ENCODE data around the gene RNASE4.
"Not testable (repeated sequence)": the region's sequence is repeated elsewhere in the genome, so short reads cannot be mapped to it uniquely, and the experiment has no call there.

RNASE4 gene

DNA sequence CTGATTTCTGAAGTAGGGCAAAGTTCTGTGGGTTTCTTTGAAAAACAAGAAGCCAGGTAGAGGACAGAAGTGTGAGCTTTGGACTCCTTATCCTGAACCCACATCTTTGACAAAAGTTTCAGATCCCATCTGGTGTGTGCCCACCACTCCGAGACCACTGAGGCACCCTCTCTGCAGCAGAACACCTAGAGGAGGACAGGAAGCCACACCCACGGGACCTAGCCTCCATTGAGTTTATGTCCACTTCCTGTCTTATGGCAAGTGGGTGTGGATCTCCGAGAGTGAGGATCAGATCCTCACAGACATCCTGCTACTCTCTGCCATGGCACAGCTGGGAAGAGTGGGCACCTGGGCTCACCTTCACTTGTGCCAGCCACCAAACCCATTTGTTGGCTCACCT lies 26.1 kb upstream of the RNASE4 start:
- Histone ChIP-seq H3K9ac (ENCODE audit: low read length) (no peak overlapping the region), H3K4me3 (ENCODE audit: low read length) (no peak overlapping the region), H3K4me1 (ENCODE audit: control insufficient read depth, insufficient read depth, low read length) (peaks cover under 1% of the 10 kb centered on the region), H3K36me3 (ENCODE audit: control insufficient read depth, insufficient read depth, low read length, severe bottlenecking) (no peaks in the 10 kb centered on the region), H3K27me3 (replicated peaks; ENCODE audit: control insufficient read depth, insufficient read depth, low read length) (peaks cover 74% of the 10 kb centered on the region), H3K9me3 (ENCODE audit: control insufficient read depth, low read length) (no peaks in the 10 kb centered on the region)
- DNase-seq (ENCODE audit: low read depth), result no peak

GRCh38 chr14:20659336-20659735 lies 25.0 kb upstream of the RNASE4 start:
- no peaks in the 10 kb centered on the region for H3K9me3 ChIP-seq (ENCODE audit: control insufficient read depth, low read length)
- no peak for DNase-seq (ENCODE audit: low read depth)
- H3K4me1 ChIP-seq (ENCODE audit: control insufficient read depth, insufficient read depth, low read length), result peaks cover 5% of the 10 kb centered on the region
- no peaks in the 10 kb centered on the region for H3K36me3 ChIP-seq (ENCODE audit: control insufficient read depth, insufficient read depth, low read length, severe bottlenecking)
- peaks cover 77% of the 10 kb centered on the region for H3K27me3 ChIP-seq (replicated peaks; ENCODE audit: control insufficient read depth, insufficient read depth, low read length)
- H3K4me3 ChIP-seq (ENCODE audit: low read length), result no peak overlapping the region
- H3K9ac ChIP-seq (ENCODE audit: low read length), result no peak overlapping the region

GRCh38 chr14:20659813-20660395 lies 24.5 kb upstream of the RNASE4 start:
- no peak overlapping the region for H3K9ac ChIP-seq (ENCODE audit: low read length)
- no peak for DNase-seq (ENCODE audit: low read depth)
- peaks cover 5% of the 10 kb centered on the region for H3K4me1 ChIP-seq (ENCODE audit: control insufficient read depth, insufficient read depth, low read length)
- no peaks in the 10 kb centered on the region for H3K36me3 ChIP-seq (ENCODE audit: control insufficient read depth, insufficient read depth, low read length, severe bottlenecking)
- H3K9me3 ChIP-seq (ENCODE audit: control insufficient read depth, low read length), result no peaks in the 10 kb centered on the region
- H3K27me3 ChIP-seq (replicated peaks; ENCODE audit: control insufficient read depth, insufficient read depth, low read length), result peaks cover 79% of the 10 kb centered on the region
- H3K4me3 ChIP-seq (ENCODE audit: low read length), result no peak overlapping the region

- no peaks in the 10 kb centered on the region for H3K9me3 ChIP-seq (ENCODE audit: control insufficient read depth, low read length)
- H3K27me3 ChIP-seq (replicated peaks; ENCODE audit: control insufficient read depth, insufficient read depth, low read length), result peaks cover 69% of the 10 kb centered on the region
- H3K4me1 ChIP-seq (ENCODE audit: control insufficient read depth, insufficient read depth, low read length), result peaks cover 5% of the 10 kb centered on the region
- no peak overlapping the region for H3K9ac ChIP-seq (ENCODE audit: low read length)
- H3K36me3 ChIP-seq (ENCODE audit: control insufficient read depth, insufficient read depth, low read length, severe bottlenecking), result no peaks in the 10 kb centered on the region
- no peak for DNase-seq (ENCODE audit: low read depth)
- no peak overlapping the region for H3K4me3 ChIP-seq (ENCODE audit: low read length)
These were observed 23.2 kb upstream of the RNASE4 start for GRCh38 chr14:20661197-20661596.

DNA sequence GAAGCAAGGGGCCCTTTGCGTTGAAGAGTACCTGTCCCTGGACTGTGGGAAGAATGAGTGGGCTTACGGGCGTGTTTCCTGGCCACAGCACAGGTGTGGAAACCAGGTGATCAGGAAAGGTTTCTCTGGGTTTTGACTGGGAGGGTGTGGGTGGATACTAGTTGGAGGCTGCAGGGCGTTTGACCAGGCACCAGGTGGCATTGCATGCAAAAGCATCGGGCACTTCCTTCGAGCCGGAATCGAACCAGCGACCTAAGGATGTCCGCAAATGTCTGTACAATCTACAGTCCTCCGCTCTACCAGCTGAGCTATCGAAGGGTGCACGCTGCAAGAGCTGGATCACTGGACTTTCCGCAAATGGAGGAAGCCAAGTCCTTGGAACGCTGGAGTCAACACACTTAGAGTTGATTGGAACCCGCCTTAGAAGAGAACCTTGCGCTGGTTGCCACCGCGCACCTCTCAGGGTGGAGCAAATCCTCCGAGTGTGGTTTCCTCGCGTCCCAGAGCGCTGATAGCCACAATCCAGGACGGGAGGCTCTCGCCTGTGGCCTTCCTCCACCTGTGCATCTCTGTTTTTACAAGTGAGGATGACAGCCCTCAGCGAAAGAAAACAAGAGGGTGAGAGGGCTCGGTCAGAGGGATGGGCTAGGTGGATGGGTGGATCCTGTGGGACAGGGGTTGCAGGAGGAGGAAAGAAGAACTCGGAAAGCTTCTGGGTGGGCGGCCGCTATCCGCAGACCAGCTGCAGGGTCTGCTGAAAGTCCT lies 21.2 kb upstream of the RNASE4 start:
- no peaks in the 10 kb centered on the region for H3K36me3 ChIP-seq (ENCODE audit: control insufficient read depth, insufficient read depth, low read length, severe bottlenecking)
- H3K9me3 ChIP-seq (ENCODE audit: control insufficient read depth, low read length), result no peaks in the 10 kb centered on the region
- no peak overlapping the region for H3K9ac ChIP-seq (ENCODE audit: low read length)
- H3K27me3 ChIP-seq (replicated peaks; ENCODE audit: control insufficient read depth, insufficient read depth, low read length), result peaks cover 62% of the 10 kb centered on the region
- peak; percentile 33 for DNase-seq (ENCODE audit: low read depth)
- H3K4me3 ChIP-seq (ENCODE audit: low read length), result peak overlapping the region; percentile 45
- H3K4me1 ChIP-seq (ENCODE audit: control insufficient read depth, insufficient read depth, low read length), result peaks cover 5% of the 10 kb centered on the region

GRCh38 chr14:20666400-20666961 lies 17.9 kb upstream of the RNASE4 start:
- peaks cover 43% of the 10 kb centered on the region for H3K27me3 ChIP-seq (replicated peaks; ENCODE audit: control insufficient read depth, insufficient read depth, low read length)
- H3K9ac ChIP-seq (ENCODE audit: low read length); H3K36me3 ChIP-seq (ENCODE audit: control insufficient read depth, insufficient read depth, low read length, severe bottlenecking); H3K4me3 ChIP-seq (ENCODE audit: low read length); DNase-seq (ENCODE audit: low read depth); H3K4me1 ChIP-seq (ENCODE audit: control insufficient read depth, insufficient read depth, low read length); H3K9me3 ChIP-seq (ENCODE audit: control insufficient read depth, low read length): not testable (repeated sequence)

DNA sequence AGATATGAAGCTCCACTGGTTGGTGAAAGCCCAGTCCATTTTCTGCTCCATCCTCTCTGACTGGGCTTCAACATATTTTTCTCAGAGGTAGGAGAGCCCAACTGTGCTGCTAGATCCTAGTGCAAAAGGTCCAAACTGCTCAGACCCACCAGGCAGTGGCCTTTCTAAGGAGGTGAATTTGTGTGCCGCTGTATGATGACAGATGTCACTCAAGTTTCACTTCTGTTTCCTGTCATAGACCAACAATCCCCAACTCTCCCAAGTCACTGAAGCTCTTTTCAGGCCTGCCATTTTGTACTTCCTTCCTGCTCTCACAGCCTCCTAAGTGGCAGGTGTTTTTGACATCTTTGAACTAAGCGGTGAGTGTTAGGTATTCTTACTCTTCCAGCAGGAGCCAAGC lies 16.4 kb upstream of the RNASE4 start:
- H3K4me3 ChIP-seq (ENCODE audit: low read length), result no peak overlapping the region
- peaks cover 45% of the 10 kb centered on the region for H3K27me3 ChIP-seq (replicated peaks; ENCODE audit: control insufficient read depth, insufficient read depth, low read length)
- H3K9me3 ChIP-seq (ENCODE audit: control insufficient read depth, low read length), result no peaks in the 10 kb centered on the region
- no peak overlapping the region for H3K9ac ChIP-seq (ENCODE audit: low read length)
- no peak for DNase-seq (ENCODE audit: low read depth)
- peaks cover 5% of the 10 kb centered on the region for H3K4me1 ChIP-seq (ENCODE audit: control insufficient read depth, insufficient read depth, low read length)
- no peaks in the 10 kb centered on the region for H3K36me3 ChIP-seq (ENCODE audit: control insufficient read depth, insufficient read depth, low read length, severe bottlenecking)

DNA sequence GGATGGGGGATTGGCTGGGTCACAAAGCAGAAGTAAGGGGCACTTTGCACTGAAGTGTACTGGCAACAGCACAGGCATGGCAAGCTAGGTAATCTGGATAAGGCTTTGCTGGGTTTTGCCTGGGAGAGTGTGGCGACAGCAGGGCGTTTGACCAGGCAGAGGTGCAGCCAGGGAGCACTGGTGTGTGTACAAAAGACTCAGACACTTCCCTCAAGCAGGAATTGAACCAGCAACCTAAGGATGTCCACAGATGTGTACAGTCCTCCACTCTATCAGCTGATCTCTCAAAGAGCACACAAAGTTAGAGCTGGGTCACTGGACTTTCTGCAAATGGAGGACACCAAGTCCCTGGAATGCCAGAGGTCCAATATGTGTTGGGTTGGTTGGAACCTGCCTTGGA lies 15.4 kb upstream of the RNASE4 start:
- DNase-seq (ENCODE audit: low read depth), result no peak
- H3K4me3 ChIP-seq (ENCODE audit: low read length), result no peak overlapping the region
- H3K36me3 ChIP-seq (ENCODE audit: control insufficient read depth, insufficient read depth, low read length, severe bottlenecking), result no peaks in the 10 kb centered on the region
- H3K4me1 ChIP-seq (ENCODE audit: control insufficient read depth, insufficient read depth, low read length), result no peaks in the 10 kb centered on the region
- H3K9ac ChIP-seq (ENCODE audit: low read length), result no peak overlapping the region
- H3K9me3 ChIP-seq (ENCODE audit: control insufficient read depth, low read length), result no peaks in the 10 kb centered on the region
- peaks cover 42% of the 10 kb centered on the region for H3K27me3 ChIP-seq (replicated peaks; ENCODE audit: control insufficient read depth, insufficient read depth, low read length)

- Histone ChIP-seq H3K4me1 (ENCODE audit: control insufficient read depth, insufficient read depth, low read length) (no peaks in the 10 kb centered on the region), H3K36me3 (ENCODE audit: control insufficient read depth, insufficient read depth, low read length, severe bottlenecking) (no peaks in the 10 kb centered on the region), H3K9ac (ENCODE audit: low read length) (no peak overlapping the region), H3K4me3 (ENCODE audit: low read length) (no peak overlapping the region), H3K27me3 (replicated peaks; ENCODE audit: control insufficient read depth, insufficient read depth, low read length) (peaks cover 54% of the 10 kb centered on the region), H3K9me3 (ENCODE audit: control insufficient read depth, low read length) (no peaks in the 10 kb centered on the region)
- DNase-seq (ENCODE audit: low read depth), result no peak
These were observed 12.6 kb upstream of the RNASE4 start for GRCh38 chr14:20671597-20672283.

GRCh38 chr14:20675669-20676068 lies 8.7 kb upstream of the RNASE4 start:
- peaks cover 36% of the 10 kb centered on the region for H3K27me3 ChIP-seq (replicated peaks; ENCODE audit: control insufficient read depth, insufficient read depth, low read length)
- H3K36me3 ChIP-seq (ENCODE audit: control insufficient read depth, insufficient read depth, low read length, severe bottlenecking), result no peaks in the 10 kb centered on the region
- H3K4me3 ChIP-seq (ENCODE audit: low read length), result no peak overlapping the region
- peaks cover 3% of the 10 kb centered on the region for H3K4me1 ChIP-seq (ENCODE audit: control insufficient read depth, insufficient read depth, low read length)
- H3K9ac ChIP-seq (ENCODE audit: low read length), result no peak overlapping the region
- no peak for DNase-seq (ENCODE audit: low read depth)
- H3K9me3 ChIP-seq (ENCODE audit: control insufficient read depth, low read length), result no peaks in the 10 kb centered on the region

DNA sequence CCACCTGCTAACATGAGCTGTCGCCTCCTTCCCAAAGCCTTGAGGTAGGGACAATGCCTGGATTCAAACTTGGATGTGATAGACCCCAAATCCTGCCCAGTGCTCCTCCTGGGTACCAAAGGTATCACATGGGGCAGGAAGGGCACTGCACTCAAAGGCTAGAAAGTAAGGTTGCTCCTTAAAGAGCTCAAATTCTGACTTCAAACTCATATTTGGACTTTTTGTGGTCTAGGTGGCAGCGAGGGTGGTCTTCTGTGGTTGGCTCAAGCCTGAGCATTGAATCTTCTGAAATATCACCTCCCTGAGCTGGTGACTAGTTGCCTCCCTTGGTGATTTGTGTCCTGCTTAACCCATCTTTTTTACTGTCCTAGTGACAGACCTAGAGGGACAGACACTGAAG lies 8.3 kb upstream of the RNASE4 start:
- no peaks in the 10 kb centered on the region for H3K36me3 ChIP-seq (ENCODE audit: control insufficient read depth, insufficient read depth, low read length, severe bottlenecking)
- no peak overlapping the region for H3K9ac ChIP-seq (ENCODE audit: low read length)
- DNase-seq (ENCODE audit: low read depth), result no peak
- no peak overlapping the region for H3K4me3 ChIP-seq (ENCODE audit: low read length)
- peaks cover 36% of the 10 kb centered on the region for H3K27me3 ChIP-seq (replicated peaks; ENCODE audit: control insufficient read depth, insufficient read depth, low read length)
- H3K9me3 ChIP-seq (ENCODE audit: control insufficient read depth, low read length), result no peaks in the 10 kb centered on the region
- H3K4me1 ChIP-seq (ENCODE audit: control insufficient read depth, insufficient read depth, low read length), result peaks cover 7% of the 10 kb centered on the region

All from adipocyte (in vitro differentiated cells).